ENCODE results near the gene CCDC148. TPM values are rescaled to one million over a fixed set of nuclear protein-coding genes. Genes with fewer than 3 reads are reported as not detected.

Gene CCDC148
- total RNA-seq, 1 donor from 2014 or later = 2.4 TPM

GRCh38 chr2:158293722-158294121 lies 162.8 kb downstream of the CCDC148 start:
- Histone ChIP-seq H3K4me2 (ENCODE audit: low read length) (no peak overlapping the region), H2AFZ (ENCODE audit: low read depth, low read length) (no peak overlapping the region), H3K4me3 (ENCODE audit: insufficient read depth, low read depth, low read length) (no peak overlapping the region), H4K20me1 (ENCODE audit: insufficient read depth, low read length) (no peaks in the 10 kb centered on the region), H3K36me3 (ENCODE audit: insufficient read depth, low read length) (no peaks in the 10 kb centered on the region), H3K9ac (ENCODE audit: low read length) (no peak overlapping the region), H3K27me3 (ENCODE audit: insufficient read depth, low read length) (no peaks in the 10 kb centered on the region), H3K27ac (ENCODE audit: low read depth, low read length) (no peak overlapping the region), H3K79me2 (ENCODE audit: insufficient read depth, low read length) (no peaks in the 10 kb centered on the region), H3K4me1 (ENCODE audit: insufficient read depth, low read length) (no peaks in the 10 kb centered on the region), H3K9me3 (ENCODE audit: insufficient read depth, low read depth, low read length) (no peaks in the 10 kb centered on the region)
- Mint-ChIP-seq H3K27ac (ENCODE audit: unreplicated experiment) (no peak overlapping the region), H3K27me3 (ENCODE audit: low read depth, unreplicated experiment) (no peaks in the 10 kb centered on the region), H3K4me3 (ENCODE audit: unreplicated experiment) (no peak overlapping the region), H3K9me3 (ENCODE audit: unreplicated experiment) (no peaks in the 10 kb centered on the region), H3K36me3 (ENCODE audit: low read depth, unreplicated experiment) (peaks cover 2% of the 10 kb centered on the region), H3K4me1 (ENCODE audit: low read depth, unreplicated experiment) (peaks cover 7% of the 10 kb centered on the region)
- TF ChIP-seq EZH2 (IDR thresholded peaks at IDR 0.05; ENCODE audit: insufficient read depth, low read length) (no peak), CTCF (IDR thresholded peaks at IDR 0.05; ENCODE audit: insufficient read depth, low read depth, low read length) (no peak)
- DNase-seq (ENCODE audit: low read depth) (no peak), FAIRE-seq (no peak)

- no peak overlapping the region for H3K27ac Mint-ChIP-seq (ENCODE audit: unreplicated experiment)
- no peaks in the 10 kb centered on the region for H3K79me2 ChIP-seq (ENCODE audit: insufficient read depth, low read length)
- no peak overlapping the region for H3K4me3 Mint-ChIP-seq (ENCODE audit: unreplicated experiment)
Observed at GRCh38 chr2:158291544-158292180, 164.9 kb downstream of the CCDC148 start.

More at GRCh38 chr2:158291544-158292180, 164.9 kb downstream of the CCDC148 start:
- FAIRE-seq (no peak), DNase-seq (ENCODE audit: low read depth) (no peak)
- Histone ChIP-seq H3K9me3 (ENCODE audit: insufficient read depth, low read depth, low read length) (no peaks in the 10 kb centered on the region), H2AFZ (ENCODE audit: low read depth, low read length) (no peak overlapping the region), H3K27me3 (ENCODE audit: insufficient read depth, low read length) (no peaks in the 10 kb centered on the region), H3K27ac (ENCODE audit: low read depth, low read length) (no peak overlapping the region), H3K4me3 (ENCODE audit: insufficient read depth, low read depth, low read length) (no peak overlapping the region), H3K9ac (ENCODE audit: low read length) (no peak overlapping the region), H3K36me3 (ENCODE audit: insufficient read depth, low read length) (no peaks in the 10 kb centered on the region), H3K4me2 (ENCODE audit: low read length) (no peak overlapping the region), H4K20me1 (ENCODE audit: insufficient read depth, low read length) (no peaks in the 10 kb centered on the region), H3K4me1 (ENCODE audit: insufficient read depth, low read length) (no peaks in the 10 kb centered on the region)
- H3K27me3 Mint-ChIP-seq (ENCODE audit: low read depth, unreplicated experiment) = no peaks in the 10 kb centered on the region
- H3K36me3 Mint-ChIP-seq (ENCODE audit: low read depth, unreplicated experiment) = no peaks in the 10 kb centered on the region
- no peak for TF ChIP-seq EZH2 (IDR thresholded peaks at IDR 0.05; ENCODE audit: insufficient read depth, low read length)
- no peak for TF ChIP-seq CTCF (IDR thresholded peaks at IDR 0.05; ENCODE audit: insufficient read depth, low read depth, low read length)
- H3K9me3 Mint-ChIP-seq (ENCODE audit: unreplicated experiment) = peaks cover 2% of the 10 kb centered on the region
- no peaks in the 10 kb centered on the region for H3K4me1 Mint-ChIP-seq (ENCODE audit: low read depth, unreplicated experiment)
